ENCODE data around the gene LRGUK. TPM values are rescaled to one million over a fixed set of nuclear protein-coding genes. Genes with fewer than 3 reads are reported as not detected.

Gene LRGUK
- total and polyA plus RNA-seq, 2 of the 4 experiments (the other 2 are of a cell fraction): 0.07 TPM; not detected in 1

- Histone ChIP-seq H2BK120ac (ENCODE audit: low read depth, low read length) (no peak overlapping the region), H3K4me1 (ENCODE audit: control insufficient read depth, insufficient read depth, low read length) (no peaks in the 10 kb centered on the region), H2AK5ac (ENCODE audit: low read depth, low read length) (no peak overlapping the region), H2BK20ac (ENCODE audit: low read depth, low read length) (no peak overlapping the region), H3K9me3 (ENCODE audit: control insufficient read depth, insufficient read depth, low read length) (no peaks in the 10 kb centered on the region), H3K9me1 (ENCODE audit: insufficient read depth, low read length) (no peaks in the 10 kb centered on the region), H4K91ac (ENCODE audit: insufficient read depth, low read depth, low read length) (no peak overlapping the region), H3K36me3 (ENCODE audit: control insufficient read depth, insufficient read depth, low read length) (no peaks in the 10 kb centered on the region), H3K23ac (ENCODE audit: low read depth, low read length) (no peak overlapping the region), H2BK5ac (ENCODE audit: low read depth, low read length, poor library complexity, severe bottlenecking) (no peak overlapping the region), H4K20me1 (ENCODE audit: insufficient read depth, low read length) (no peaks in the 10 kb centered on the region), H3K79me1 (ENCODE audit: low read depth in 1 of 2, low read length in 2 of 2) (no peaks in the 10 kb centered on the region), H3K4me2 (ENCODE audit: low read depth, low read length) (no peak overlapping the region), H3K27ac (ENCODE audit: insufficient read depth, low read length) (no peak overlapping the region), H4K8ac (ENCODE audit: low read depth in 2 of 2, low read length in 2 of 2) (no peak overlapping the region), H3K4ac (ENCODE audit: low read depth, low read length) (no peak overlapping the region), H2AFZ (replicated peaks; ENCODE audit: low read length, poor library complexity) (no peak overlapping the region), H3K9ac (ENCODE audit: low read depth, low read length) (no peak overlapping the region), H2BK15ac (ENCODE audit: low read depth, low read length) (no peak overlapping the region), H3K18ac (ENCODE audit: low read depth, low read length) (no peak overlapping the region), H3K4me3 (ENCODE audit: insufficient read depth, low read depth, low read length) (no peak overlapping the region), H3K27me3 (ENCODE audit: control insufficient read depth, insufficient read depth, low read length) (peaks cover 12% of the 10 kb centered on the region), H4K5ac (ENCODE audit: low read depth, low read length) (no peak overlapping the region), H3K56ac (ENCODE audit: extremely low read depth, insufficient read depth, low read length) (no peak overlapping the region), H2AK9ac (replicated peaks; ENCODE audit: low read depth, low read length, poor library complexity) (no peak overlapping the region), H3K14ac (replicated peaks; ENCODE audit: low read depth, low read length) (no peak overlapping the region)
- CTCF ChIA-PET: no interaction called here
- no TSS peak for BruUV-seq (replicated peaks)
- no peak for DNase-seq
- intact Hi-C loops (cut with micrococcal nuclease) (no loop called here), in situ Hi-C loops (cut with MboI; ENCODE audit: low sequenced_read_pairs) (no loop called here), dilution Hi-C loops (cut with HindIII; ENCODE audit: low sequenced_read_pairs, unreplicated experiment) (no loop called here)
- ATAC-seq (ENCODE audit: low read depth): no peak
- POLR2A ChIA-PET (ENCODE audit: unreplicated experiment): no interaction called here
- TF ChIP-seq FOS (IDR thresholded peaks at IDR 0.05; ENCODE audit: low read depth, low read length) (no peak), RCOR1 (IDR thresholded peaks at IDR 0.05; ENCODE audit: insufficient replicate concordance, low read length) (no peak), ELK1 (IDR thresholded peaks at IDR 0.05; ENCODE audit: borderline replicate concordance, low read depth, low read length) (no peak), CHD1 (IDR thresholded peaks at IDR 0.05; ENCODE audit: low read depth, low read length) (no peak), BHLHE40 (IDR thresholded peaks at IDR 0.05; ENCODE audit: low read depth, low read length) (no peak), MXI1 (IDR thresholded peaks at IDR 0.05; ENCODE audit: borderline replicate concordance, low read depth, low read length) (no peak), CEBPB (IDR thresholded peaks at IDR 0.05; ENCODE audit: low read depth, low read length) (no peak), MAFK (IDR thresholded peaks at IDR 0.05; ENCODE audit: low read depth, low read length) (no peak), NFE2L2 (IDR thresholded peaks at IDR 0.05; ENCODE audit: low read depth, low read length) (no peak), MAZ (IDR thresholded peaks at IDR 0.05; ENCODE audit: borderline replicate concordance, low read depth, low read length) (no peak), RFX5 (IDR thresholded peaks at IDR 0.05; ENCODE audit: low read depth, low read length) (no peak)
- TF ChIP-seq, protein P1, sequence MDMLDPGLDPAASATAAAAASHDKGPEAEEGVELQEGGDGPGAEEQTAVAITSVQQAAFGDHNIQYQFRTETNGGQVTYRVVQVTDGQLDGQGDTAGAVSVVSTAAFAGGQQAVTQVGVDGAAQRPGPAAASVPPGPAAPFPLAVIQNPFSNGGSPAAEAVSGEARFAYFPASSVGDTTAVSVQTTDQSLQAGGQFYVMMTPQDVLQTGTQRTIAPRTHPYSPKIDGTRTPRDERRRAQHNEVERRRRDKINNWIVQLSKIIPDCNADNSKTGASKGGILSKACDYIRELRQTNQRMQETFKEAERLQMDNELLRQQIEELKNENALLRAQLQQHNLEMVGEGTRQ (IDR thresholded peaks at IDR 0.05; ENCODE audit: low read depth, low read length): no peak
- WGBS, 2 experiments (ENCODE audit: extremely low coverage in 2 of 2, insufficient read length in 1 of 2): no CpG with 5 or more reads among the region's 3 CpGs
Measured at GRCh38 chr7:134284952-134285351, 157.8 kb downstream of the LRGUK start.
